Muscle of leg (tissue), 11 donors: ENCODE measurements around the gene MRGPRG. TPM values are rescaled to one million over a fixed set of nuclear protein-coding genes. Genes with fewer than 3 reads are reported as not detected.

ENCODE experiments used
- DNase-seq: peaks from one replicate; pipeline ENCODE4 v3.0.0; 2013
- H3K27ac ChIP-seq: one replicate; pipeline ENCODE4 v1.5.1; 2013; ENCODE audit warnings: mild to moderate bottlenecking, low read length, control low read depth
- H3K27me3 ChIP-seq: one replicate; pipeline ENCODE4 v1.6.1; 2013; ENCODE audit warnings: low read length; ENCODE audit not compliant: control insufficient read depth, insufficient read depth
- H3K36me3 ChIP-seq: one replicate; pipeline ENCODE4 v1.6.1; 2013; ENCODE audit warnings: low read length; ENCODE audit not compliant: control insufficient read depth, insufficient read depth
- H3K4me1 ChIP-seq: one replicate; pipeline ENCODE4 v1.6.1; 2013; ENCODE audit warnings: low read length; ENCODE audit not compliant: control insufficient read depth, insufficient read depth
- H3K4me3 ChIP-seq: one replicate; pipeline ENCODE4 v1.5.1; 2013; ENCODE audit warnings: low read length, control low read depth
- H3K9me3 ChIP-seq: replicated peaks from 2 replicates; pipeline ENCODE4 v1.6.1; 2013; ENCODE audit warnings: low read depth, low read length; ENCODE audit not compliant: control insufficient read depth
- WGBS: methylation state at CpG from one replicate; pipeline ENCODE4 v1.1.5; 2013; ENCODE audit warnings: missing lambda C conversion rate; ENCODE audit not compliant: insufficient coverage; 5-methylcytosine and 5-hydroxymethylcytosine counted together
- polyA plus RNA-seq, 8 donors: library from polyadenylated mRNA; unstranded; fragments of 120-200 nt; gene quantifications; one replicate each; pipeline versions ENCODE4 v1.2.1 to v1.2.3, GENCODE V29; 2013; ENCODE audit warnings: inconsistent platforms in 1 of 8, low replicate concordance in 1 of 8; ENCODE audit not compliant: insufficient read length in 8 of 8, insufficient read depth in 1 of 8
- total RNA-seq: library from RNA; stranded (reverse); fragments of 120-200 nt; gene quantifications from one replicate; pipeline ENCODE4 v1.2.4, GENCODE V29; 2013

Gene MRGPRG
- total and polyA plus RNA-seq, 9 donors = not detected

- no peaks in the 10 kb centered on the region for H3K4me1 ChIP-seq
- no peak overlapping the region for H3K27ac ChIP-seq
- H3K27me3 ChIP-seq = peaks cover 10% of the 10 kb centered on the region
- H3K9me3 ChIP-seq = no peaks in the 10 kb centered on the region
- no peak overlapping the region for H3K4me3 ChIP-seq
- DNase-seq = no peak
- no peaks in the 10 kb centered on the region for H3K36me3 ChIP-seq
- no CpG with 5 or more reads among the region's 11 CpGs for WGBS
Observed at GRCh38 chr11:3184732-3185347, 33.8 kb downstream of the MRGPRG start.

- DNase-seq = no peak
- Histone ChIP-seq H3K4me3 (no peak overlapping the region), H3K27me3 (peaks cover 7% of the 10 kb centered on the region), H3K36me3 (no peaks in the 10 kb centered on the region), H3K27ac (no peak overlapping the region), H3K9me3 (no peaks in the 10 kb centered on the region), H3K4me1 (no peaks in the 10 kb centered on the region)
- 95% methylated on average over 5 of the region's 6 CpGs for WGBS
Observed at GRCh38 chr11:3183523-3183922, 35.1 kb downstream of the MRGPRG start.

- Histone ChIP-seq H3K27me3 (peaks cover 3% of the 10 kb centered on the region), H3K4me1 (no peaks in the 10 kb centered on the region), H3K9me3 (no peaks in the 10 kb centered on the region), H3K36me3 (no peaks in the 10 kb centered on the region), H3K4me3 (no peak overlapping the region), H3K27ac (no peak overlapping the region)
- 76% methylated on average over 3 of the region's 4 CpGs for WGBS
- no peak for DNase-seq
Observed at GRCh38 chr11:3182462-3182852, 36.2 kb downstream of the MRGPRG start.

GRCh38 chr11:3181725-3182461 is 36.7 kb downstream of the MRGPRG start:
- Histone ChIP-seq H3K4me1 (no peaks in the 10 kb centered on the region), H3K27ac (no peak overlapping the region), H3K36me3 (no peaks in the 10 kb centered on the region), H3K27me3 (peaks cover 3% of the 10 kb centered on the region), H3K4me3 (no peak overlapping the region), H3K9me3 (peaks cover 2% of the 10 kb centered on the region)
- 79% methylated on average over 10 of the region's 12 CpGs for WGBS
- no peak for DNase-seq

GRCh38 chr11:3180869-3181268 is 37.7 kb downstream of the MRGPRG start:
- 82% methylated on average over 3 of the region's 5 CpGs for WGBS
- Histone ChIP-seq H3K36me3 (no peaks in the 10 kb centered on the region), H3K27ac (no peak overlapping the region), H3K4me3 (no peak overlapping the region), H3K9me3 (peaks cover 9% of the 10 kb centered on the region), H3K4me1 (no peaks in the 10 kb centered on the region), H3K27me3 (peaks cover 3% of the 10 kb centered on the region)
- no peak for DNase-seq

- no CpG with 5 or more reads among the region's 2 CpGs for WGBS
- Histone ChIP-seq H3K4me3 (no peak overlapping the region), H3K4me1 (no peaks in the 10 kb centered on the region), H3K27me3 (peaks cover under 1% of the 10 kb centered on the region), H3K36me3 (no peaks in the 10 kb centered on the region), H3K27ac (no peak overlapping the region), H3K9me3 (peaks cover 12% of the 10 kb centered on the region)
- no peak for DNase-seq
Observed at GRCh38 chr11:3178349-3178748, 40.3 kb downstream of the MRGPRG start.

GRCh38 chr11:3177931-3178330 is 40.7 kb downstream of the MRGPRG start:
- H3K4me3 ChIP-seq = no peak overlapping the region
- H3K27ac ChIP-seq = no peak overlapping the region
- no peaks in the 10 kb centered on the region for H3K27me3 ChIP-seq
- no peak for DNase-seq
- no peaks in the 10 kb centered on the region for H3K4me1 ChIP-seq
- peaks cover 12% of the 10 kb centered on the region for H3K9me3 ChIP-seq
- H3K36me3 ChIP-seq = no peaks in the 10 kb centered on the region
- 100% methylated on average over 1 of the region's 2 CpGs for WGBS

GRCh38 chr11:3176487-3176886 is 42.1 kb downstream of the MRGPRG start:
- peaks cover 6% of the 10 kb centered on the region for H3K4me1 ChIP-seq
- no peaks in the 10 kb centered on the region for H3K36me3 ChIP-seq
- H3K4me3 ChIP-seq = no peak overlapping the region
- peaks cover 12% of the 10 kb centered on the region for H3K9me3 ChIP-seq
- no peak overlapping the region for H3K27ac ChIP-seq
- DNase-seq = no peak
- peaks cover 2% of the 10 kb centered on the region for H3K27me3 ChIP-seq

- DNase-seq = no peak
- H3K27me3 ChIP-seq = peaks cover 9% of the 10 kb centered on the region
- peaks cover 13% of the 10 kb centered on the region for H3K4me1 ChIP-seq
- H3K27ac ChIP-seq = no peak overlapping the region
- H3K4me3 ChIP-seq = no peak overlapping the region
- H3K36me3 ChIP-seq = no peaks in the 10 kb centered on the region
- peaks cover 12% of the 10 kb centered on the region for H3K9me3 ChIP-seq
Observed at GRCh38 chr11:3175194-3175593, 43.4 kb downstream of the MRGPRG start.

- 97% methylated on average over 3 of the region's 3 CpGs for WGBS
- no peak for DNase-seq
Observed at GRCh38 chr11:3174387-3174786, 44.2 kb downstream of the MRGPRG start.

More at GRCh38 chr11:3174387-3174786, 44.2 kb downstream of the MRGPRG start:
- Histone ChIP-seq H3K36me3 (no peaks in the 10 kb centered on the region), H3K4me3 (no peak overlapping the region), H3K4me1 (peaks cover 21% of the 10 kb centered on the region), H3K27ac (no peak overlapping the region), H3K9me3 (peaks cover 12% of the 10 kb centered on the region), H3K27me3 (peaks cover 9% of the 10 kb centered on the region)
